ENCODE data around the gene SLC22A3.
"Not testable (repeated sequence)": the region's sequence is repeated elsewhere in the genome, so short reads cannot be mapped to it uniquely, and the experiment has no call there.

The SLC22A3 gene

DNA sequence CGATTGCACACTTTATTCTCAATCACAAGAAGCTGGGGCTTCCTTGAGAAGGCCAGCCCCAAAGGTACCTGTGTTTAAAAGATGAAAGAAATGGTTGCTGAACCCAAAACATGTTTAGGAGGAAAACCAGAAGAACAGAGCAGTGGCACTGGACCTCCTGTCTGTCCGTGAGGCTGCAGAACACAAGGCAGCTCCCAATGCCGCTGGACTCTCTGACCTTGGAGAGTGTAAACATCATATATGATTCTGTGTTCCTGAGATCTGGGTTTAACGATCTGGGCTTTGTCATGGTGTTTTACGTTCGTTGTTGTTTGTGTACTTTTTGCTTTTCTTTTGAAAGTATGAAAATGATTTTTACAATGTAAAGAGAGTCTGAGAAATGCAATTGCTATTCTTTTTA lies 106.1 kb downstream of the SLC22A3 start:
- DNase-seq: no peak

DNA sequence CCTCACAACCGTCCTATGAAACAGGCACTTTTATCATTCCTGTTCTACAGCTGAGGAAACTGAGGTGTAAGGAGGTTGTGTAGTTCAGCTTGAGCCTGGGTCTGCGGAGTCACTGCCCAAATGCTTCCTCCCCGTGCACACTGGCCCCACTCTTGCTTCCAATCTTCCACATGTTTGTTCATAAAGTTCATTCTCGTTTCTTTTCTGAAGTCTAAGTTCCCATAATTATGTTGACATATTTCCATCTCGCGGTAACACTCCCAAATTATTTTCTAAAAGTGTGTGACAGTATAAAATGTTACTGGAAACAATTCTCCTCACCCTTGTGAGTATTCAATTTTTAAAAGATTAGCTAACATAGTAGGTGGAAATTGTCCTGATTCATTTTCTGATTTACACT lies 106.9 kb downstream of the SLC22A3 start:
- DNase-seq: no peak

DNA sequence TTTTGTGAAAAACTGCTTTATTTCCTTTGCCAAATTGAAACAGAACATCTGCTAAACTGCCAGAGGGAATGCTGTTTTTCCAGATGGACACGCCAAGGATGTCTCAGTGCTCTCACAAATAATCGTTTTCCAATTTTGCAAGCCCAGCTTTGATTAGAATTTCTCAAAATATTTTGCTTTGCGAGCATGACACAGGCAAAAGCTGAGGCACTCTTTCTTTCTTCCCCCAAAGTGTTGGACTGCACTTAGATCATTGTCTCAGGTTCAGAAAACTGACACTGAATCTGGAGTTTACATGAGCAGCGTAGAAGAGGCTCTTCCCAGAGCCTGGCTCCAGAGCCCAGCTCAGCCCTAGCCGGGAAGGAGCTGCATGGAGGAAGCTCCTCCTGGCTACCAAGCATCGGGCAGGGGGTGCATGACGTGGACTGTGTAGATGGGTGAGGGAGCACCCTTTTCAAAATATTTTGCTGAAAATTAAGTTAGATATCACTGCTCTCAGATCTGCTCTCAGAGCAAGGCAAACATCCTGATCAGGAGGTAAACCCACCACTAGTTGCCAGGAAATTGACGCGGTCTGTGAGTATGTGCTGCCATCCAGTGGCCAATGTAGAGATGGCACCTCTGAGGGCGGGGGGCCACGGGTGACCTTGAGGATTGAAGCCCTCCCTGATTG lies 107.5 kb downstream of the SLC22A3 start:
- peak; percentile 28 for DNase-seq

- no peak for DNase-seq
These were observed 108.0 kb downstream of the SLC22A3 start for GRCh38 chr6:160456214-160456546.

DNA sequence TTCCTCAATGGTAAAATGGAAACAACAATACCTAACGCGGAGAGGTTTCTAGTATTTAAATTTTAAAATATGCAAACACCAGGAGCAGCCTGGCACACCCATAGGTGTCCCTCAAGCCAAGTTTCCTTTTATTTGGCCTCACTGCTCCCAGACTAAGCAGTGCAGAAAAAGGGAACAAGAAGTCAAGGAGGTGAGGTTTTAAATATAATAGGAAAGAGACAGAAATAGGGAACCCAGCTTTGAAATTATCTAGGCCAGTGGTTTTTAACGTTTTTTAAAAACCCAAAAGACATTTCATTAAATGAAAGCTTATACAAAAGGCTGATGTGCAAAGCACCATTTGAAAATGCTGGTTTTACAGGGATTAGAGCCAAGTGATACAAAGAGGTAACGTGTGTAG lies 109.6 kb downstream of the SLC22A3 start:
- no peak for DNase-seq

DNA sequence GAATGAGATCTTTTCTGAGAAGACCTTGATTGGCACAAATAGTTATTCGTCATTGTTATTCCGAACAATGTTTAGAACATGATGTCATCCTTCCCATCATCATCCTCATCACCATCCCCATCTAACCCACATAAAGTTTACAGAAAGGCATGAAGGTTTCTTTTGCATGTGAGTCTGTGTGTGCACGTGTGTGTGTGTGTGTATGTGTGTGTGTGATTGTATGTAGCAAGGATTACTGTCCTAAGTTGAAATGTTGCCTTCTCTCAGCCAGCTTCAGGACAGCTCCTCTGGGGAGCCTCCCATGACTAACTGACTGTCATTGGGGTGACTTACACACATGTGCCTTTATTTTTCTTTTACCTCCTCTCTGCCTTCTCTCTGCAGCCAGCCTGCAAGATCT lies 113.5 kb downstream of the SLC22A3 start:
- no peak for DNase-seq

GRCh38 chr6:160462116-160462515 lies 113.9 kb downstream of the SLC22A3 start:
- DNase-seq: no peak

DNA sequence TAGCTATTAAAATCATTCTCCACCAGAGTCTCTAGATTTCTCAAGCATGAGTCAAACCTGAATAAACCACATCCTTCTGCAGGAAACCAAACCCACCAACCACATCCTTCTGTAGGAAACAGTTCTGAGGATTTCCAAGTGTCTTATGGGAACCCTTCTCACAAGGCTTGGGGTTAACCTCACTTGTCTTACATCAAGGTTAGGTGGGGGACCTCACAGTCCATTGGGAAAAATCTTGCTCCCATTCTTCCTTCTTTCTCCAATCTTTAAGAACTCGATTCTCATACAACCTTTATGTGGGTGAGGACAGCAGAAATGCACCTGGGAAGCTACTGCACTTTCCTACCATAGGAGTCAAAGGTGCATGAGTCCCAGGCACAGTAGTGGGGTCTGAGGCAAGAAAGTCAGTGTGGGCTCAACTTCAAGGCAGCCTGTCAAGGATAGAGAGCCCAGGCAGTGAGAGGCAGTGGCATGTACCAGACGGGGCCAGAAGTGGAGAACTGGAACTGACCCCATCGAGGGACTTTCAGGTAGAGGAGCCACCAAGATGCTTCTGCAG lies 114.5 kb downstream of the SLC22A3 start:
- no peak for DNase-seq

- DNase-seq: no peak
These were observed 116.6 kb downstream of the SLC22A3 start for GRCh38 chr6:160464744-160465143.

- not testable (repeated sequence) for DNase-seq
These were observed 119.2 kb downstream of the SLC22A3 start for GRCh38 chr6:160467261-160467871.

GRCh38 chr6:160469153-160469552 lies 121.0 kb downstream of the SLC22A3 start:
- no peak for DNase-seq

GRCh38 chr6:160476056-160476455 lies 127.9 kb downstream of the SLC22A3 start:
- not testable (repeated sequence) for DNase-seq

- not testable (repeated sequence) for DNase-seq
These were observed 128.9 kb downstream of the SLC22A3 start for GRCh38 chr6:160477072-160477471.

GRCh38 chr6:160477901-160478300 lies 129.7 kb downstream of the SLC22A3 start:
- no peak for DNase-seq

DNA sequence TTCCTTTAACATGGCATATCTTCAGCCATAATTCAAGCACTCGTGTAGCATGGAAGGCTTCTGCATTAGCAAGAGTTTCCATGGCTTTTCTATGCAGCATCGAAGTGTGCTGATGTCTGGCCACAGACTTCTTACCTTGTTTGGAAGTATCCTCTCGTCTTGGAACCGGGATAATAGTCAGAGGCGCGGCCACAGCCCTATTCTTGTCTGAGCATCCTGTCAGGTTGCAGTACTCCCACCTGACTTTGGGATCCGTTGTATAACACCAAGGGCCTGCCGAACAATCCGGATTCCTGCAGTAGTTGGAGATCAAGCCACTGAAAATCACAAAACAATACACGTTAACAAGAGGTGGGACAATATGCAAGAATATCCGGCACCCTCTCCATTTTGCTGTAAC lies 138.9 kb downstream of the SLC22A3 start:
- DNase-seq: no peak

GRCh38 chr6:160489091-160489490 lies 140.9 kb downstream of the SLC22A3 start:
- DNase-seq: no peak

DNA sequence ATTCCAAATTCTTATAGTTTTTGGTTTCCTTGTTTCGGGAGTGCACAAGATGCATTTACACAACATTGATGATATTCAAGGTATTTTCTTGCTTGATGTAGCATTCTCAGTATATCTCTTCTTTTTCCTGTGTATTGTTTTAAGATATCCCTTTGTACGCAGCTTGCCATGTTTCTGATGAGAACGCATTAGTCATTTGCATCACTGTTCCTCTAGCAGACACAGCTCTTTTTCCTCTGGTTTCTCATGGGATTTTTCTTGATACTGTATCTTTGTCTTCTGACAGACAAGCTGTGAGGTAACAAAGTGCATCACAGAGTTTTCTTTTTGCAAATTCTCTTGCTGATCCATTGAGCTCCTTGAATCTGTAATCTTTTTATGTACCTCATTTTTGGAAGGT lies 146.4 kb downstream of the SLC22A3 start:
- DNase-seq: no peak

GRCh38 chr6:160500639-160501038 lies 152.5 kb downstream of the SLC22A3 start:
- no peak for DNase-seq

All from NCI-H2171 treated with DMSO at 0.1 percent for 48 hours (cell line).